AML-193 (cell line): ENCODE data around the gene TCTN3.
A peak's percentile ranks its signal among the peaks of the same experiment; 100 is the strongest.
"Not testable (repeated sequence)": the region's sequence is repeated elsewhere in the genome, so short reads cannot be mapped to it uniquely, and the experiment has no call there.

ENCODE experiments used
- DNase-seq, 2 experiments: peaks; one replicate each; lab custom pipeline; 2025; lab: John Stamatoyannopoulos, UW

TCTN3 gene

GRCh38 chr10:95688648-95689047 lies 5.1 kb downstream of the TCTN3 start:
- no peak for DNase-seq

DNA sequence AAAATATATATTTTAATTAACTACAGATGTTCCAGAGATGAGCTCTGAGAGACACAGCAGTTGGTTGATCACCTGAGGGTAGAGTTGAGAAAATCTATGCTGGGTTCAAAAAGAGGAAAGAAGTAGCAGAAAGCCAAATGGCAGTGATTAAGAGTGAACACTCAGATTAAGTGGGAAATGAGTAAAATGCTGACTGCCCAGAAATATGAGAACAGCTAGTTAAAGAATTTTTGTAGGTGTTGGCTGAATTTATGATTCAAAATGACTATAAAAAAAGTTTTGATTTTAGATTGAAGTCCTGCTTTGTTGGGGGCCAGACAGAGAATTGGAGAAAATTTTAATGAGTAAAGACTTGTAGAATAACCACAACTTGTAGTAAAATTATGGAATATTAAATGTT lies 9.8 kb downstream of the TCTN3 start:
- DNase-seq = no peak

- DNase-seq = peak in 1 of 2 experiments; percentile 5
Measured at GRCh38 chr10:95675403-95676116, 18.2 kb downstream of the TCTN3 start.

DNA sequence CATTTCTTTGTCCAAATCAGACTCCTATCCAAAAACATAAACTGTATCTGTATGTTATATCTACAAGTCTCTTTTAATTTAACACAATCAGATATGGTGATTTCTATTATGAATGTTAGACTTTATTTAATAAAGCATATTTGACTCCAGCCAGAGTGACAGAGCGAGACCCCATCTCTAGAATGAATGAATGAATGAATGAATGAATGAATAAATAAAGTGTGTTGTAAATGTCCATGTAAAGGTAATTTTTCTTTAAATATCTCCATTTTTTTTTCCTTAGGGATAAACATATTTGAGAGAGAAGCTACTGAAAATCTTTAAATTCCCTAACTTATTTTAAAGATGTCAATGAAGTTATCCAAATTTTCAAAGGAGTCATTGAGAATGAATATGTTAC lies 19.1 kb downstream of the TCTN3 start:
- no peak for DNase-seq

DNA sequence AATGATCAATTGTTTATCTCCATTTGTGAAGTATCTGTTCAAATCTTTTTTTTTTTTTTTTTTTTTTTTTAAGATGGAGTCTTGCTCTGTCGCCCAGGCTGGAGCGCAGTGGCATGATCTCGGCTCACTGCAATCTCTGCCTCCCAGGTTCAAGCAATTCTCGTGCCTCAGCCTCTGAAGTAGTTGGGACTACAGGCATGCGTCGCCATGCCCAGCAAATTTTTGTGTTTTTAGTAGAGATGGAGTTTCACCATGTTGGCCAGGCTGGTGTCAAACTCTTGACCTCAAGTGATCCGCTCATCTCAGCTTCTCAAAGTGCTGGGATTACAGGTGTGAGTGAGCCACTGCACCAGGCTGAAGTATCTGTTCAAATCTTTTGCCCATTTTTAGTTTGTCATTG lies 21.1 kb downstream of the TCTN3 start:
- not testable (repeated sequence) for DNase-seq

GRCh38 chr10:95664543-95664942 lies 29.2 kb downstream of the TCTN3 start:
- no peak for DNase-seq

DNA sequence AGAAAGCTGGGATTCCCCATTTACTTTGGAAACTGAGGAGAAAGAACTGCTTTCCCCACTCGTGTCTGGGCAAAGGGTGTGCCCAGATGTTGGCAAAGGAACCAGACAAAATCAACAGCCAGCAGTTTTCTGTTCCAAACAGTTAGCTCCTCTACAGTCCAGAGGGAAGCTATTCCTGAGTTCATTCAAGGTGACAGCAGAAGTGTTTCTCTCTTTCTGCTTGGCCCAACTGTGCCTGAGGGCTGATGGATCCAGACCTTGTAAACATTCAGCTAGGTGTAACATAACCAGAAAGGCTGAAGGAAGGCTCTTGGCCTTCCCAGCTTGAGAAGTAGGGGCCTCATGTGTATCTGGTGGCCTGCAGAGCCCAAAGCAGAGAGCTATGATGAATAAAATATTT lies 30.2 kb downstream of the TCTN3 start:
- DNase-seq = no peak

GRCh38 chr10:95661818-95662217 lies 31.9 kb downstream of the TCTN3 start:
- DNase-seq = no peak

GRCh38 chr10:95660283-95660682 lies 33.4 kb downstream of the TCTN3 start:
- no peak for DNase-seq

DNA sequence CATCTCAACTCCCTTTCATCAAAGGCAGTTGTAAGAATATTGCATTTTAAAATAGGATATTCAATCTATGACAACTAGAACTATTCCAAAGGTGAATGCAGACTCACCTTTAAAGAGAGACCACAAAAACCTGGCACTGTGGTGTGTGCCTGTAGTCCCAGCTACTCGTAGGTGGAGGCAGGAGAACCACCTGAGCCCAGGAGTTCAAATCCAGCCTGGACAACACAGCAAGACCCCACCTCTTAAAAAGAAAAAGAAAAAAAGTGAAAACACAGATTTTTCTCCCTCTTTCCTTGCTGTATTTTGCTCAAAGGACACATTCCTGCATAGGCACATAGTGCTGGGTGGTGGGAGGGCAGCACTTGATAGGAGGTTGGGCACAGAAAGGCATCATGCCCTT lies 36.5 kb downstream of the TCTN3 start:
- no peak for DNase-seq

- peak; percentile 76 to 84 for DNase-seq
Measured at GRCh38 chr10:95656291-95657164, 37.2 kb downstream of the TCTN3 start, which contains the start of gene ALDH18A1. ALDH18A1 (minus strand) TSS chr10:95656711; CDS start chr10:95653377, 3,334 bp downstream.

- peak in 1 of 2 experiments; percentile 6 for DNase-seq
Measured at GRCh38 chr10:95655571-95656290, 38.0 kb downstream of the TCTN3 start.

GRCh38 chr10:95653895-95654294 lies 39.8 kb downstream of the TCTN3 start:
- no peak for DNase-seq

DNA sequence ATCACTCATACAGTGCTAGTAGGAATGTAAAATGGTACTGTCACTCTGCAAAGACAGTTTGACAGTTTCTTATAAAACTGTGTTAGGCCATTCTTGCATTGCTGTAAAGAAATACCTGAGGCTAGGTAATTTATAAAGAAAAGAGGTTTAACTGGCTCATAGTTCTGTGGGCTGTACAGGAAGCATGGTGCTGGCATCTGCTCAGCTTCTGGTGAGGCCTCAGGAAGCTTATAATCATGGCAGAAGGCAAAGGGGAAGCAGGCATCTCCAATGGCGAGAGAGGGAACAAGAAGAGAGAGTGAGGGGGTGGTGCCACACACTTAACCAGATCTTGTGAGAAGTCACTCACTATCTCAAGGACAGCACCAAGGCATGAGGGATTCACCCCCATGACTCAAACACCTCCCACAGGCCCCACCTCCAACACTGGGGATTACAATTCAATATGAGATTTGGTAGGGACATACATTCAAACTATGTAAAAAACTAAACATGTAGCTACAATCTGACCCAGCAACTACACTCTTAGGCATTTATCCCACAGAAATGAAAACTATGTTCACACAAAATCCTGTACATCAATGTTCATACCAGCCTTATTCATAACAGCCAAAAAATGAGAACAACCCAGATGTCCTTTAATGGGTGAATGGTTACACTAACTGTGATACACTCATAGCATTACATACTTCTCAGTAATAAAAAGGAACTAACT lies 42.2 kb downstream of the TCTN3 start:
- no peak for DNase-seq

- DNase-seq = no peak
Measured at GRCh38 chr10:95650232-95650631, 43.5 kb downstream of the TCTN3 start.

GRCh38 chr10:95648138-95648537 lies 45.6 kb downstream of the TCTN3 start:
- DNase-seq = no peak

DNA sequence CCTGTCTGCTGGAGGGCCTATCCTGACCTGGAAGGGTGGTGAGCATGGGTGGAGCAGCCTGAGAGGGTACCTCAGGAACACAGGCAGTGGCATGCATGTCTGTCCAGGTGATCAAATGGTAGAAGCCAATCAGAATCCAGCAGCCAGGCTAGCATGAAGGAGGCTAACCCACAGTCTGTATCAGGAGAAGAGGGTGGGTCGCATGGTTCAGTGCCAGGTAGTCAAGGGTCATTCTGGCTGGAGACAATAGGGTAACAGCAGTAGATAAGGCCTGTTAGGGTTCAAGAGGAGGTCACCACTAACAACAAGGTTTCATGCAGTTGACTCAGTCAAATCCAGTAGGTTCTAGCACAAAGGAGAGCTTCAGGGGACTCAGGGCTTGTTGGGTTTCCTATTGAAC lies 47.6 kb downstream of the TCTN3 start:
- DNase-seq = no peak

- DNase-seq = no peak
Measured at GRCh38 chr10:95644901-95645300, 48.8 kb downstream of the TCTN3 start.

GRCh38 chr10:95640891-95641315 lies 52.8 kb downstream of the TCTN3 start:
- DNase-seq = no peak

GRCh38 chr10:95637911-95638310 lies 55.8 kb downstream of the TCTN3 start:
- no peak for DNase-seq

DNA sequence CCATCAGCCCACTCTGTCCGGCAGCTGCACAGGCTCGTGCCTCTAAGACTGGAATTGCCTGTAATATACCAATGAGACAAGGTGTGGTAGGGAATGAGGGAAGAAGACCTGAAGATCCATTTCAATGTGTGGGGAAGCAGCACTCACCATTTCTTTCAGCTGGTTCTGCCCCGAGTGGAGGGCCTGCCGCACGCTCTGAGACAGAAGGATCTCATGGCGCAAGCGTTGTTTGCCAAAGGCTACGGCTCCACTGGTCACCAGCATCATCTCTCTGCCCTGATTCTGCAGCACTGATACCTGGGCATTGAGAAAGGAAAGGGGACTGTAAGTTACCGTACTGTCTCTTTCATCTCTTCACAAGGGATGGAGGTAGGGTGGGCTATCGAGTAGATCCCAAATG lies 56.6 kb downstream of the TCTN3 start:
- no peak for DNase-seq

DNA sequence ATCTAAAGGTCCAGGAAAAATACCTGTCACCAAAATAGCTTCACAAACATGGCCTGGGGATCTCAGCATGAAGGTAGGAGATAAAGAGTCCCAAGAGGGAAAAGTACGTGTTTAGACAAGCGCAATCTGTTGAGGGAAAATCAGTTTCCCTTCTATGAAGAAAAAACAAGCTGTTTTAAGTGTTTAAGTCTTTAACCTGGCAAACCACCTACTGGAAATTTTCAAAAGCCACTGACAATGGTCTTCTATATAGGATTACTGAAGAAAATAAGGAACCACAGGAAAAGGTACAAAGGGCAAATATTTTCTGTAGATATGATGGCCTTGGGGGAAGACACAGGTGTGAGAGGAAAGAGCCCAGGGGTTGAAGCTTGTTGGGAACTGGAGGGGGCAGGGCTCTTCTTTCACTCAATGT lies 58.4 kb downstream of the TCTN3 start:
- no peak for DNase-seq
